ENCODE results near the gene NUP98. TPM values are rescaled to one million over a fixed set of nuclear protein-coding genes. Genes with fewer than 3 reads are reported as not detected.
A peak's percentile ranks its signal among the peaks of the same experiment; 100 is the strongest.

The NUP98 gene
- 100 to 1,000 TPM in 1 of 2 donors, 10 to 100 TPM in 1; 98.0 to 131 TPM for total RNA-seq

DNA sequence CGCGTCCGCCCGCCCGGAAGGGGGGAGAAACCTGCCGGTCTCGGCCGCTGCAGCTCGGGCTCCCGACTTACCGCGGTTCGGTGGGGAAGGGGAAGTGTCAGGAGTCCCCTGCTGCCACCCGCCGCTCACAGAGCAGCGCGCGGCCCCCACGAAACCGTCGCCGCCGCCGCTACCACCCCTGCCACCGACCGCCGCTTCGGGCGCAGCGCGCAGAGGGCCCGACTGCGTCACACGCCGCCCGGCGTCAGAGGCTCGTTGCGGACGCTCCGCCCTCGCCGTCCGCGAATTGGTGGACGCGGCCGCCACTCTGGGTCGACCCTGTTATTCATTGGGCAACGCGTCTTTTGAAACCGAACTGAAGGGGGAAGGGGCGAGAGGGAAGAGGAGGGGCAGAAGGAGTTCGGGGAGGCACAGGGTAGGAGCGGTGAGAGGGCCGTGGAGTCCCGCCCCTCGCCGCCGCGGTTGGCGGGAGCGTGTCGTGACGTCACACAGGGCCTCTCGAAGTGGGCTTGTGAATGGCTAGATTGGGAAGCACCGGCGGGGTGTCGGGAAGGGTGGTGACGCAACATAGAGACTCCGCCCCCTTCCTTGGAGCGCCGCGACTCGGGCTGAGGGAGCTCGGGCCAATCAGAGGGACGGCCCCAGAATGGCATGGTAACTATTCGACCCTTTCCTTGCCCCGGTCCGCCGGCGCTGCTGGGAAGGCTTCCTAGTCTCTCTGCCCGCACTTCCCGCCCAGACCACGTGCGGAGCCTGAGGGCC is at the start of gene NUP98:
Gene NUP98 (minus strand): TSS at position 226 of the 762 bp plus-strand sequence. CDS start 15,437 bp downstream, outside the sequence.
- H3K27ac Mint-ChIP-seq = peak within 1 kb of the TSS; percentile 91 to 99
- no peaks in the 10 kb centered on the region for H3K9me3 Mint-ChIP-seq
- ATAC-seq = peak; percentile 92 to 94

GRCh38 chr11:3845670-3846069 is 48.3 kb upstream of the NUP98 start:
- Mint-ChIP-seq H3K36me3 (no peaks in the 10 kb centered on the region), H3K9me3 (no peaks in the 10 kb centered on the region), H3K27ac (no peak overlapping the region)
- no peak for ATAC-seq
- DNase-seq (ENCODE audit: low spot score in 2 of 2) = no peak

More for the DNA sequence above, at the start of gene NUP98:
- DNase-seq (ENCODE audit: low spot score in 2 of 2) = peak; percentile 99 to 100
- peaks cover 13 to 33% of the 10 kb centered on the region in 2 donors for H3K36me3 Mint-ChIP-seq

- ATAC-seq (no peak), DNase-seq (ENCODE audit: low spot score in 2 of 2) (no peak)
- Mint-ChIP-seq H3K27ac (no peak overlapping the region), H3K9me3 (no peaks in the 10 kb centered on the region), H3K36me3 (no peaks in the 10 kb centered on the region)
Observed at GRCh38 chr11:3845246-3845645, 47.9 kb upstream of the NUP98 start.

GRCh38 chr11:3843326-3843725 is 46.0 kb upstream of the NUP98 start:
- DNase-seq (ENCODE audit: low spot score in 2 of 2) = no peak
- Mint-ChIP-seq H3K36me3 (peaks cover 18% of the 10 kb centered on the region in 2 donors), H3K27ac (peak overlapping the region in 1 of 2 donors; percentile 26)

GRCh38 chr11:3841426-3842350 is 44.3 kb upstream of the NUP98 start:
- Mint-ChIP-seq H3K9me3 (no peaks in the 10 kb centered on the region), H3K36me3 (peaks cover 23 to 28% of the 10 kb centered on the region in 2 donors)

More at GRCh38 chr11:3843326-3843725, 46.0 kb upstream of the NUP98 start:
- H3K9me3 Mint-ChIP-seq = no peaks in the 10 kb centered on the region
- ATAC-seq = no peak

GRCh38 chr11:3840870-3841425 is 43.6 kb upstream of the NUP98 start, which contains the start of gene RHOG:
Gene RHOG (minus strand): TSS chr11:3840959. CDS start chr11:3828138, 12,821 bp downstream.
- Mint-ChIP-seq H3K36me3 (peaks cover 23 to 28% of the 10 kb centered on the region in 2 donors), H3K9me3 (no peaks in the 10 kb centered on the region), H3K27ac (peak within 1 kb of the TSS; percentile 93 to 95)
- DNase-seq (ENCODE audit: low spot score in 2 of 2) = no peak
- peak; percentile 85 to 87 for ATAC-seq

More at GRCh38 chr11:3841426-3842350, 44.3 kb upstream of the NUP98 start:
- H3K27ac Mint-ChIP-seq = peak overlapping the region; percentile 93
- ATAC-seq (no peak), DNase-seq (ENCODE audit: low spot score in 2 of 2) (peak; percentile 86 to 98)

GRCh38 chr11:3840004-3840869 is 42.9 kb upstream of the NUP98 start:
- Mint-ChIP-seq H3K36me3 (peaks cover 29 to 36% of the 10 kb centered on the region in 2 donors), H3K27ac (peak overlapping the region; percentile 93 to 95), H3K9me3 (no peaks in the 10 kb centered on the region)
- ATAC-seq (no peak), DNase-seq (ENCODE audit: low spot score in 2 of 2) (peak; percentile 36 to 79)

GRCh38 chr11:3838504-3838903 is 41.1 kb upstream of the NUP98 start:
- H3K36me3 Mint-ChIP-seq = peaks cover 43 to 53% of the 10 kb centered on the region in 2 donors

DNA sequence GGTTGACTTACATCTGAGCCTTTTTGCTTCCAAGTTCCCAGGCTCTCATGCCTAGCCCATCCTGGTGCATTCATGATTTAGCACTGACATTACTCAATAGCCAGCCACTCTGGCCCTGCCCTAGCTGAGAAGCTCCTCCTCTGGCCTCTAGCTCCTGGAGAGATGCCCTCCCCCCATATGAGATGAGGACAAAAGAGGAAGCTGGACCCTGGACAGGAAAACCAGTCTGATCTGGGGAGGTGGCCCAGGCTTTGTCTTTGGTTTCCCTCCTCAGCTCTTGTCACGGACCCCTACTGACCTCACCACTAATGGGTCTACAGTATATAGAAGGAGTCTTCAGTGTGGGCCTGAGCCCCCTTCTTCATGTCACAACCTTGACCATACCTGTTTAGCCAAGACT is 40.4 kb upstream of the NUP98 start:
- peaks cover 43 to 55% of the 10 kb centered on the region in 2 donors for H3K36me3 Mint-ChIP-seq
- no peak for DNase-seq (ENCODE audit: low spot score in 2 of 2)
- peak overlapping the region; percentile 89 to 93 for H3K27ac Mint-ChIP-seq
- no peaks in the 10 kb centered on the region for H3K9me3 Mint-ChIP-seq
- ATAC-seq = no peak

More at GRCh38 chr11:3838504-3838903, 41.1 kb upstream of the NUP98 start:
- no peaks in the 10 kb centered on the region for H3K9me3 Mint-ChIP-seq
- DNase-seq (ENCODE audit: low spot score in 2 of 2) = no peak
- H3K27ac Mint-ChIP-seq = peak overlapping the region; percentile 89 to 93
- no peak for ATAC-seq

DNA sequence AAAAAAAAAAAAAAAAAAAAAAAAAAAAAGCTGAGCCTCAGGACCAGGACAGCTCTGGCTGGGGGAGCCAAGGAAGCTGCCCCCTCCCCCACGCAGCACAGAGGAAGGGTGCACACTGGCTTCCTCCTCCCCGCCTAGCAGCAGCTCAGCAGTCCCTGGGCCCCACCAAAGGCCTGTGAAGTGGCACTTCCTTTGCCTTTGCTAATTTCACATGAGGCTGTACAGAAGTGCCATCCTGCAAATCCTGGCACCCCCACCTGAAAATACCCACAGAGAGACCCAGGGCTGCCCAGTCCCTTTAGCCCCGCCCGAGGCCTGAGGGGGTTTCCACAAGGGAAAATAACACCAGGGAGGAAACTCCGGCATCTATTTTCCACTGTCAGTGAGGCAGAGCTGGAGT is 39.5 kb upstream of the NUP98 start:
- ATAC-seq (no peak), DNase-seq (ENCODE audit: low spot score in 2 of 2) (peak; percentile 35 to 71)
- H3K9me3 Mint-ChIP-seq = no peaks in the 10 kb centered on the region
- peaks cover 43 to 55% of the 10 kb centered on the region in 2 donors for H3K36me3 Mint-ChIP-seq
- H3K27ac Mint-ChIP-seq = peak overlapping the region; percentile 24 to 93

- DNase-seq (ENCODE audit: low spot score in 2 of 2) (no peak), ATAC-seq (no peak)
- Mint-ChIP-seq H3K9me3 (no peaks in the 10 kb centered on the region), H3K36me3 (peaks cover 43 to 66% of the 10 kb centered on the region in 2 donors), H3K27ac (peak overlapping the region; percentile 80 to 97)
Observed at GRCh38 chr11:3835751-3836150, 38.4 kb upstream of the NUP98 start.

DNA sequence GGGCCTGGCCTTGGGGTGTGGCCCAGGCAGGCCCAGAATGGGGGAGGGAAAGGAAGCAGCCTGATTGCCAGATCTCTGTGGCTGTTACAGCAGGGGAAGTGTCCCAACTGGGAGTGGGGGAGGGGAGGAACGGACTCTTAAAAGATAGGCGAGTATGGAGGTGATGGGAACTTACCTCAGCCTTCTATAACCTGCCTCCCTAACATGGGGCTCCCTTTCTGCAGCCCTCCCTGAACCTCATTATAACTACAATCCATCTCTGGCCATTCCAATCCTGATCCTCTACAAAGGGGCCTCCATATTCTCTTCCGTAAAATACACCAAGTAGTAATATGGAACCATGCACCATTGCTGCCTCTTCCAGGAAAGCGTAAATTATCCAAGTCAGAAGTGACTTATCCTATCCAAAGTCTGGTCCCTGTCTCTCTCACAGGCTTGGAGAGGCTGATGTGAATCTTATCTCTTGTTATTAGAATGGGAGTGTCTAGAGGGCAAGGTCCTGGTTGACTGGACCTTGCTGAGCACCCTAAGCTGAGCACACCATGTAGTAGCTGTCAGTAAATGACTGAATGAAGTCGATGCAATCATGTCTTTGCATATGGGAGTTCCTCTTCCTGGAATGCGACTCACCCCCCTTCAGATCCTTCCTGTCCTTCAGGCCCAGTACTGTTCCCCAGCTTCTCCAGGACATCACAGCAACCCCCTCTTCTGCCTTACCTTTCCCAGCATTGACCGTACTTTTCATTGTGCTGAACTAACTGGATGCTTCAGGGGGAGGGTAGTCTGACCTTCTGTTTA is 37.5 kb upstream of the NUP98 start:
- H3K36me3 Mint-ChIP-seq = peaks cover 39 to 72% of the 10 kb centered on the region in 2 donors
- no peak for ATAC-seq
- no peak for DNase-seq (ENCODE audit: low spot score in 2 of 2)
- peak overlapping the region; percentile 80 to 97 for H3K27ac Mint-ChIP-seq
- no peaks in the 10 kb centered on the region for H3K9me3 Mint-ChIP-seq

DNA sequence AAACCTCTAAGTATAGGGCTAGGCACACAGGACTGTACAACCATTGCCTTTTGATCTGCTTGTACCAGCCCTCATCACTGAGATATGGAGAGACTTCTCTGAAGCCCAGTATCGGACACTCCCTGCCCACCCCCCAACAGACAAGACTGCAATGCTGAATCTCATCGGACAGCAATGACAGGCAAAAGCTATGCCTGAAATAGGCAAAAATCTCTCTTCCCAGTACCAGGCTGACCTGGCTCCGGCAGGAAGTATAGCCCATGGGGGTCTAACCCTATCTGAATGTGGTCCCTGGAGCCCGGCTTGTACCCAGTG is 37.0 kb upstream of the NUP98 start:
- no peaks in the 10 kb centered on the region for H3K9me3 Mint-ChIP-seq
- H3K27ac Mint-ChIP-seq = peak overlapping the region; percentile 80 to 97
- DNase-seq (ENCODE audit: low spot score in 2 of 2) = no peak
- no peak for ATAC-seq
- peaks cover 33 to 68% of the 10 kb centered on the region in 2 donors for H3K36me3 Mint-ChIP-seq

DNA sequence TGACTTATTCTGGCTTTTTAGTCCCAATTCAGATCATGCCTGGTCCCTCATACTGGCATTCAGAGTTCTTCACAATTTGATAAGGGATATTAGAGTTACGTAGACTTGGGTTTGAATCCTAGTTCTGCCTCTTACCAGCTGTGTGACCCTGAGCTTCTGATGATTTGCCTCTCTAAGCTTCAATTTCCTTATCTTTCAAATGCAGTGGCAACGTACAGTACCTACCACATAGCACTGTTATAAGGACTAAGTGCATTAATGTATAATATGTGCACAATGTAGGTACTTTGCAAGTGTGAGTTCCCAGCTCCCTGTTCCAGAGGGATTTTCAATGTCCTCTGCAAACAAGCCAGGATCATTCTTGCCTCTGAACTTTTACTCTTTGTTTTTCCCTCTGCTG is 36.1 kb upstream of the NUP98 start:
- H3K36me3 Mint-ChIP-seq = peaks cover 26 to 60% of the 10 kb centered on the region in 2 donors

DNA sequence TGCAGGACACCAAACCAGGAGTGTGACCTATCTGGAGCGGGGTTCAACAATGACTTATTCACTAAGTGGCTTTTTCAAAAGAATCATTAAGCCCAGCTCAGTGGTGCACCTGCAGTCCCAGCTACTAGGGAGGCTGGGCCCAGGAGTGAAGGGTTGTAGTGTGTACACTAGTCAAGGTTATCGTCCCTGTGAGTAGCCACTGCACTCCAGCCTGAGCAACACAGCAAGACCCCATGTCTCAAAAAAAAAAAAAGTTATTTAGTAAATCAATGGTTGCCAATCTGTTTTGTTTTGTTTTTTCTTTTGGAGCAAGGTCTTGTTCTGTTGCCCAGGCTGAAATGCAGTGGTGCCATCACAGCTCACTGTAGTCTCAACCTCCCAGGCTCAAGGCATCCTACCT is 35.5 kb upstream of the NUP98 start:
- no peak for ATAC-seq
- no peak for DNase-seq (ENCODE audit: low spot score in 2 of 2)
- peaks cover 23 to 56% of the 10 kb centered on the region in 2 donors for H3K36me3 Mint-ChIP-seq
- H3K9me3 Mint-ChIP-seq = no peaks in the 10 kb centered on the region
- H3K27ac Mint-ChIP-seq = peak overlapping the region; percentile 72 to 80

More for the DNA sequence above, 36.1 kb upstream of the NUP98 start:
- DNase-seq (ENCODE audit: low spot score in 2 of 2) (no peak), ATAC-seq (no peak)
- Mint-ChIP-seq H3K9me3 (no peaks in the 10 kb centered on the region), H3K27ac (peak overlapping the region; percentile 72 to 80)

Data from activated naive CD4-positive, alpha-beta T cell treated with anti-CD3 and anti-CD28 coated beads, Interleukin-2, amount 50 U/mL, for 72 hours (primary cell).